LoVo (cell line): ENCODE results near the gene FKBP9.
A peak's percentile ranks its signal among the peaks of the same experiment; 100 is the strongest.
"Not testable (repeated sequence)": the region's sequence is repeated elsewhere in the genome, so short reads cannot be mapped to it uniquely, and the experiment has no call there.

ENCODE experiments used
- DNase-seq: peaks from one replicate; pipeline ENCODE4 v3.0.0-alpha.2; 2016; ENCODE audit warnings: low spot score

FKBP9 gene, protein sequence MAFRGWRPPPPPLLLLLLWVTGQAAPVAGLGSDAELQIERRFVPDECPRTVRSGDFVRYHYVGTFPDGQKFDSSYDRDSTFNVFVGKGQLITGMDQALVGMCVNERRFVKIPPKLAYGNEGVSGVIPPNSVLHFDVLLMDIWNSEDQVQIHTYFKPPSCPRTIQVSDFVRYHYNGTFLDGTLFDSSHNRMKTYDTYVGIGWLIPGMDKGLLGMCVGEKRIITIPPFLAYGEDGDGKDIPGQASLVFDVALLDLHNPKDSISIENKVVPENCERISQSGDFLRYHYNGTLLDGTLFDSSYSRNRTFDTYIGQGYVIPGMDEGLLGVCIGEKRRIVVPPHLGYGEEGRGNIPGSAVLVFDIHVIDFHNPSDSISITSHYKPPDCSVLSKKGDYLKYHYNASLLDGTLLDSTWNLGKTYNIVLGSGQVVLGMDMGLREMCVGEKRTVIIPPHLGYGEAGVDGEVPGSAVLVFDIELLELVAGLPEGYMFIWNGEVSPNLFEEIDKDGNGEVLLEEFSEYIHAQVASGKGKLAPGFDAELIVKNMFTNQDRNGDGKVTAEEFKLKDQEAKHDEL

GRCh38 chr7:32957326-32958045 lies at the start of gene FKBP9:
TSS of gene FKBP9 (plus strand) at chr7:32957440. CDS start at chr7:32957574, 134 bp downstream.
- peak; percentile 97 for DNase-seq

GRCh38 chr7:32910195-32910594 lies 47.0 kb upstream of the FKBP9 start:
- DNase-seq = no peak

DNA sequence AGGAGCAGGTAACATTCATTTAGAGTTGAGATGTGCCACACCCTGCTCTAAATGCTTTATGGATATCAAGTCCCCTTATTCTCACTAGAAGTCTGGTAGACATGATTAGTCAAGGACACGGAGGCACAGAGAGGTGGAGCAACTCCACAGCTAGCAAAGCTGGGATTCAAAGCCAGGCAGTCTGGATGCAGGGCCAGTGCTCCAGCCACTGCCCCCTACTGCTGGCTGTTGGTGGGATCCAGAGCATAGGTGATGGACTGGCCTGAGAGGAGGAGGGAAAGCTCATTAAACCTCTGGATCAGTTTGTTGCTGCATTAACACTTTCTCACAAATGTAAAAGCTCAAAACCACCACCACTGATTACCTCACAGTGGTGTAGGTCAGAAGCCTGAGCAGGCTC lies 43.1 kb upstream of the FKBP9 start:
- DNase-seq = no peak

DNA sequence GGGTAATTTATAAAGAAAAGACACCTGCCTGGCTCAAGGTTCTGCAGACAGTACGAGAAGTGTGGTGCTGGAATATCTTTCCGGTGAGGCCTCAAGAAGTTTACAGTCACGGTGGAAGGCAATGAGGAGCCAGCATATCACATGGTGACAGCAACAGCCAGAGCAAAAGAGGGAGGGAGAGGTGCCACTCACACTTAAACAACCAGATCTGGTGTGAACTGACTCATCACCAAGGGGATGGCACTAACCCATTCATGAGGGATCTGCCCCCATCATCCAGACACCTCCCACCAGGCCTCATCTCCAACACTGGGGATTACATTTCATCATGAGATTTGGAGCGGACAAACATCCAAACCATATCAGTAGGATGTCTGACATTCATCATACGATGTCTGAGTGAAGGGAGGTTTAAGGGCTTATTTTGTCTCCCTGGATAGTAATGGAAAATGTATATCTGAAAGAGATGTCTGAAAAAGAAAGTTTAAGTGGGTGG lies 42.2 kb upstream of the FKBP9 start:
- DNase-seq = no peak

- DNase-seq = no peak
Observed at GRCh38 chr7:32916006-32916405, 41.2 kb upstream of the FKBP9 start.

DNA sequence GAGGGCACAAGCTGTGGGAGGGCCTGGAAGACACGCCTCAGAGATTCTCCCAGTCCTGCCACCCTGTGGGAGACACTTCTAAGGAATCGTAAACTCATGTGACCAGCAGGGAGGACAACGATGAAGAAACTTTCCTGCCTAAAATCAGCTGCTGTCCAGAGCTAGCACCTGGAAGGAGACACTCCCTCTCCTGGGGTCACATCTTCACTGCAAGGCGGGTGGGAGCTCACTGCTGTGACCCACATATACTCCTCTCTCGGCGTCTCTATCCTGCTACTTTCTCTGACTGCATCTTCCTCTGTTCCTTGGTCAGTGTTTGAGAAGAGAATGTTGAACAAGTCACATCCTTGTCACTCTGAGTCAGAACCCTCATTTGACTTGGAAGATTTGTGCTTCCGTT lies 40.2 kb upstream of the FKBP9 start:
- DNase-seq = not testable (repeated sequence)

GRCh38 chr7:32921896-32922295 lies 35.3 kb upstream of the FKBP9 start:
- DNase-seq = no peak

GRCh38 chr7:32928785-32929298 lies 28.4 kb upstream of the FKBP9 start:
- no peak for DNase-seq

GRCh38 chr7:32929430-32930143 lies 27.7 kb upstream of the FKBP9 start:
- no peak for DNase-seq

- DNase-seq = no peak
Observed at GRCh38 chr7:32930378-32930777, 26.9 kb upstream of the FKBP9 start.

- no peak for DNase-seq
Observed at GRCh38 chr7:32935558-32935957, 21.7 kb upstream of the FKBP9 start.

GRCh38 chr7:32936689-32937088 lies 20.6 kb upstream of the FKBP9 start:
- no peak for DNase-seq

- DNase-seq = no peak
Observed at GRCh38 chr7:32937344-32938174, 19.7 kb upstream of the FKBP9 start.

DNA sequence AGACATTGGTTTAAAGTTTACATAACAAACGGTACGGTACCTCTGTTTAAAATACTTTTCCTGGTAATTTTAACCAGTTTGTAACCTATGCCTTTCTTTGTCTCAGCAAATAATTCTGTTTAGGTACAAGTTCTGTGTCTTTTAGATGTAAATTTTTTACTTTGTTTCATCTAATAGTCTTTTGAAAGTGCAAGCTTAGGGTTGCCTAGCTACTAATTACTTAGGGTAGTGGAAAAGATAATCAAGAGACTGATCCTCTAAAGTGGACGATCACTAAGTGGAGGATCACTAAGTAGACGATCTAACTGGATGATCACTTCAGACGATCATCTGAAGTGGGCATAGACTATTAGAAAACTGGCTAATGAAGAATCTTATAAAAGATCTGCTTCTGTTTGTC lies 16.1 kb upstream of the FKBP9 start:
- no peak for DNase-seq

- no peak for DNase-seq
Observed at GRCh38 chr7:32941681-32942414, 15.4 kb upstream of the FKBP9 start.

DNA sequence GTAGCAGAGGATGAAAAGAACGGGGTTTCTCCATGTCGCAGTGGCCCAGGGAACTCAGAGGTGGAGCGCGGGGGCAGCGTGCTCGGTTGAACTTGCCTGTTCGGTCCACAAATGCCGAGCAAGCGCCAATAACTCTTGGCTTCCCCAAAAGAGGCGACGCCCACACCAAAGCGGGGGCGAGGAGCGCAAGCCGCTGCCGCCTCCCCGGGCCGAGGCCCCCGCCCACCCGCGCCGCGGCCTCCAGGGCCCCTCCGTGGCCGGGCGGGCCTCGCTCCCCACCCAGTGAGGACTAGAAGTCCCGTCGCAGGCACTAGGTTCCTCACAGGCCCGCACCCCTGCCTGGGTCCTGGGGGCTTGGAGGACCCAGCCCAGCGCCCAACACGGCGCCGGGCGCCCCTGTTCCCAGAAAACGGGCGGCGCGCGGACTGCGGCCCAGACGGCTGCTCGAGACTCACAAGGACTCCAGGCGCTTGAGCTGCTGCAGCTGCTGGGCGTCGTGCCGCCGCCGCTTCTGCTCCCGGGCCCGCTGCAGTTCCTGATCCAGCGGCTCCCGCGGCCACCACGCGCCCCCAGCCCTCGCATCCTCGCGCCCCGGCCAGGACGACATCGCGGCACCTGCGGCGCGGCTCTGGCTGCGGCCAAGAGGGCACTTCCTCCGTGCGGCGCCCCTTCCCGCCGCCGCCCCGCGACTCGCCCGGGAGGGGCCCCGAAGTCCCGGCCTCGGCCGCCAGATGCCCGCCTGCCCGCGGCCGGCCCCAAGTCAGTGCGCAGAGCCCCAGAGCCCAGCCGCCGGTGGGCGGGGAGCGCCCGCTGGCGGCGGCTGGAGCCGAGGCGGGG lies 14.6 kb upstream of the FKBP9 start:
- peak; percentile 92 for DNase-seq

GRCh38 chr7:32943252-32944030 lies 13.8 kb upstream of the FKBP9 start:
- DNase-seq = no peak

GRCh38 chr7:32947420-32947983 lies 9.7 kb upstream of the FKBP9 start:
- DNase-seq = no peak
